HCT116 (cell line): ENCODE measurements around the gene ROR2. TPM values are rescaled to one million over a fixed set of nuclear protein-coding genes. Genes with fewer than 3 reads are reported as not detected.

ENCODE experiments used
- ATAC-seq: fragments of 200-7000 bp; cut with Tn5 transposase; 2 replicates; pipeline ENCODE4 v1.9.1; 2020; ENCODE audit warnings: mild to moderate bottlenecking, moderate library complexity
- BruUV-seq: library from RNA; stranded (reverse); fragments of 400-500 nt; replicated peaks from 2 replicates; lab custom pipeline; 2021; lab: Mats Ljungman, UMichigan
- CTCF ChIA-PET: fragments of 300-600 bp; sonication (Branson Sonifier 250); formaldehyde crosslinking; loops from one replicate; lab custom pipeline; 2021; ENCODE audit warnings: antibody characterized with exemption; lab: Charles Lee
- POLR2A ChIA-PET: fragments of 300-600, 350-600 bp; sonication (Branson Sonifier 250); formaldehyde crosslinking; loops from one replicate; lab custom pipeline; 2021; ENCODE audit warnings: antibody characterized with exemption; lab: Charles Lee
- RAD21 ChIA-PET, 2 experiments: fragments of 300-600 bp; sonication (Branson Sonifier 250); formaldehyde crosslinking; loops; one replicate each; lab custom pipeline; 2023; ENCODE audit warnings: low total read pairs in 2 of 2; ENCODE audit not compliant: uncharacterized antibody in 2 of 2, unreplicated experiment in 2 of 2, low non-redundant PET in 1 of 2; lab: Charles Lee
- DNase-seq: peaks from one replicate; pipeline ENCODE4 v3.0.0-alpha.2; 2010; ENCODE audit warnings: low read depth, low spot score
- H2AFZ ChIP-seq: fragments of 200-600 bp; shearing (Covaris generic), sonication (generic); 2 replicates; pipeline ENCODE4 v1.6.1; 2017; ENCODE audit warnings: low read depth, mixed run types, mixed read lengths, antibody characterized with exemption, low read length; ENCODE audit not compliant: poor library complexity, severe bottlenecking
- H3K27ac ChIP-seq: 2 replicates; pipeline ENCODE4 v1.5.1; 2012; ENCODE audit warnings: low read depth, low read length
- H3K27me3 ChIP-seq: fragments of 200-600 bp; sonication (generic); 2 replicates; pipeline ENCODE4 v1.6.1; 2016; ENCODE audit warnings: mixed run types, low read length, mixed read lengths; ENCODE audit not compliant: insufficient read depth
- H3K36me3 ChIP-seq, 2 experiments: fragments of 200-500 bp in 1 of 2; fragments of 200-600 bp in 1 of 2; sonication (Bioruptor generic) in 1 of 2; sonication (generic) in 1 of 2; 2 replicates each; pipeline versions ENCODE4 v1.5.1 to v1.6.1; 2014 to 2016; ENCODE audit warnings: low read length in 2 of 2, inconsistent platforms in 1 of 2, mixed read lengths in 1 of 2, mixed run types in 1 of 2; ENCODE audit not compliant: insufficient read depth in 2 of 2, control insufficient read depth in 1 of 2
- H3K4me1 ChIP-seq, 2 experiments: fragments of 200-600 bp in 1 of 2; sonication (generic) in 1 of 2; 2 replicates each; pipeline versions ENCODE4 v1.5.1 to v1.6.1; 2012 to 2017; ENCODE audit warnings: low read length in 2 of 2, inconsistent platforms in 1 of 2, mild to moderate bottlenecking in 1 of 2, mixed read lengths in 1 of 2, mixed run types in 1 of 2, moderate library complexity in 1 of 2; ENCODE audit not compliant: insufficient read depth in 2 of 2, control insufficient read depth in 1 of 2
- H3K4me2 ChIP-seq: fragments of 200-600 bp; sonication (generic); 2 replicates; pipeline ENCODE4 v1.6.1; 2017; ENCODE audit warnings: mixed run types, low read length, mixed read lengths
- H3K4me3 ChIP-seq, 2 experiments: fragments of 200-600 bp in 1 of 2; sonication (generic) in 1 of 2; replicated peaks in 1 of 2; 2 replicates each; pipeline ENCODE4 v1.5.1; 2011 to 2016; ENCODE audit warnings: low read length in 2 of 2, control low read depth in 1 of 2, low read depth in 1 of 2, mild to moderate bottlenecking in 1 of 2, mixed read lengths in 1 of 2, mixed run types in 1 of 2
- H3K79me2 ChIP-seq: fragments of 200-600 bp; sonication (generic); 2 replicates; pipeline ENCODE4 v1.6.1; 2017; ENCODE audit warnings: mild to moderate bottlenecking, mixed run types, low read length, moderate library complexity, mixed read lengths; ENCODE audit not compliant: insufficient read depth
- H3K9ac ChIP-seq: fragments of 200-600 bp; sonication (generic); 2 replicates; pipeline ENCODE4 v1.6.1; 2016; ENCODE audit warnings: low read length, mixed read lengths
- H3K9me2 ChIP-seq: fragments of 200-600 bp; sonication (generic), shearing (Covaris generic); 2 replicates; pipeline ENCODE4 v1.6.1; 2017; ENCODE audit warnings: mixed run types, mild to moderate bottlenecking, moderate library complexity; ENCODE audit not compliant: insufficient read depth
- H3K9me3 ChIP-seq, 2 experiments: fragments of 200-500 bp in 1 of 2; fragments of 200-600 bp in 1 of 2; sonication (Bioruptor generic) in 1 of 2; sonication (generic) in 1 of 2; 2 replicates each; pipeline ENCODE4 v1.6.1; 2014 to 2017; ENCODE audit warnings: low read length in 2 of 2, mixed read lengths in 2 of 2, inconsistent platforms in 1 of 2, low read depth in 1 of 2, mild to moderate bottlenecking in 1 of 2, mixed run types in 1 of 2, moderate library complexity in 1 of 2; ENCODE audit not compliant: control insufficient read depth in 1 of 2, insufficient read depth in 1 of 2
- H4K20me1 ChIP-seq: fragments of 200-600 bp; sonication (generic), shearing (Covaris generic); 2 replicates; pipeline ENCODE4 v1.6.1; 2017; ENCODE audit warnings: mixed run types, mild to moderate bottlenecking, moderate library complexity; ENCODE audit not compliant: insufficient read depth
- CBX3 ChIP-seq: IDR thresholded peaks from 2 replicates; pipeline ENCODE4 v1.6.1; 2012; ENCODE audit warnings: low read depth
- CEBPB ChIP-seq: IDR thresholded peaks from 2 replicates; pipeline ENCODE4 v1.6.1; 2012; ENCODE audit warnings: low read depth
- EGR1 ChIP-seq: IDR thresholded peaks from 2 replicates; pipeline ENCODE4 v1.6.1; 2012; ENCODE audit warnings: low read depth
- ELF1 ChIP-seq: IDR thresholded peaks from 2 replicates; pipeline ENCODE4 v1.6.1; 2012; ENCODE audit warnings: low read depth, borderline replicate concordance
- EZH2 ChIP-seq: fragments of 200-600 bp; sonication (generic); IDR thresholded peaks from 2 replicates; pipeline ENCODE4 v1.6.1; 2017; ENCODE audit warnings: antibody characterized with exemption, mixed run types
- FOSL1 ChIP-seq: IDR thresholded peaks from 2 replicates; pipeline ENCODE4 v1.6.1; 2012; ENCODE audit warnings: low read depth
- MAX ChIP-seq: IDR thresholded peaks from 2 replicates; pipeline ENCODE4 v1.6.1; 2012
- POLR2AphosphoS5 ChIP-seq: IDR thresholded peaks from 2 replicates; pipeline ENCODE4 v1.6.1; 2011; ENCODE audit warnings: mild to moderate bottlenecking, low read depth, low read length, moderate library complexity
- RAD21 ChIP-seq: IDR thresholded peaks from 2 replicates; pipeline ENCODE4 v1.6.1; 2012; ENCODE audit warnings: low read depth, mild to moderate bottlenecking
- REST ChIP-seq: IDR thresholded peaks from 2 replicates; pipeline ENCODE4 v1.6.1; 2012; ENCODE audit warnings: low read depth
- SIN3A ChIP-seq: IDR thresholded peaks from 2 replicates; pipeline ENCODE4 v1.6.1; 2012; ENCODE audit warnings: low read depth
- SRF ChIP-seq: IDR thresholded peaks from 2 replicates; pipeline ENCODE4 v1.6.1; 2012; ENCODE audit warnings: low read depth
- YY1 ChIP-seq: IDR thresholded peaks from 2 replicates; pipeline ENCODE4 v1.6.1; 2011; ENCODE audit warnings: low read length, low read depth, moderate library complexity, mild to moderate bottlenecking; ENCODE audit not compliant: insufficient replicate concordance; ENCODE audit errors: extremely low read depth
- intact Hi-C: fragments of 100-400 bp; cut with micrococcal nuclease; formaldehyde crosslinking; loops from 2 replicates; pipeline ENCODE4 v1.10.0; 2022
- total RNA-seq: library from RNA; stranded (reverse); gene quantifications from one replicate; pipeline ENCODE4 v1.2.1, GENCODE V29; 2021; ENCODE audit not compliant: unreplicated experiment
- TF ChIP-seq, protein P1 (sequence below): IDR thresholded peaks from 2 replicates; pipeline ENCODE4 v1.6.1; 2012
- TF ChIP-seq, protein P2 (sequence below): IDR thresholded peaks from 2 replicates; pipeline ENCODE4 v1.6.1; 2011; ENCODE audit warnings: mild to moderate bottlenecking, low read length, moderate library complexity; ENCODE audit not compliant: insufficient replicate concordance; ENCODE audit errors: extremely low read depth

ROR2 gene
- total RNA-seq, 1 experiment from 2014 or later: 15.7 TPM

GRCh38 chr9:91820949-91821880, 128.8 kb downstream of the ROR2 start:
- intact Hi-C loops: no loop called here
- CTCF ChIA-PET: no interaction called here
- DNase-seq (no peak), ATAC-seq (no peak)
- H3K79me2 ChIP-seq: no peaks in the 10 kb centered on the region
- no peaks in the 10 kb centered on the region for H3K9me2 ChIP-seq
- H3K4me2 ChIP-seq: no peak overlapping the region
- H3K36me3 ChIP-seq: no peaks in the 10 kb centered on the region
- H3K9ac ChIP-seq: no peak overlapping the region
- H3K4me3 ChIP-seq: no peak overlapping the region
- H3K4me1 ChIP-seq: peaks cover 0 to 9% of the 10 kb centered on the region in 2 experiments; a peak in 2 of 4 replicates
- no peaks in the 10 kb centered on the region for H4K20me1 ChIP-seq
- no peak overlapping the region for H3K27ac ChIP-seq
- H3K9me3 ChIP-seq: no peaks in the 10 kb centered on the region
- TF ChIP-seq EZH2 (no peak), RAD21 (no peak), CEBPB (no peak), EGR1 (no peak), POLR2AphosphoS5 (no peak), CBX3 (no peak), SRF (no peak), ELF1 (no peak), REST (no peak), FOSL1 (no peak), YY1 (no peak), SIN3A (no peak), MAX (no peak)
- TF ChIP-seq, protein P1, sequence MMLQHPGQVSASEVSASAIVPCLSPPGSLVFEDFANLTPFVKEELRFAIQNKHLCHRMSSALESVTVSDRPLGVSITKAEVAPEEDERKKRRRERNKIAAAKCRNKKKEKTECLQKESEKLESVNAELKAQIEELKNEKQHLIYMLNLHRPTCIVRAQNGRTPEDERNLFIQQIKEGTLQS: no peak
- TF ChIP-seq, protein P2, sequence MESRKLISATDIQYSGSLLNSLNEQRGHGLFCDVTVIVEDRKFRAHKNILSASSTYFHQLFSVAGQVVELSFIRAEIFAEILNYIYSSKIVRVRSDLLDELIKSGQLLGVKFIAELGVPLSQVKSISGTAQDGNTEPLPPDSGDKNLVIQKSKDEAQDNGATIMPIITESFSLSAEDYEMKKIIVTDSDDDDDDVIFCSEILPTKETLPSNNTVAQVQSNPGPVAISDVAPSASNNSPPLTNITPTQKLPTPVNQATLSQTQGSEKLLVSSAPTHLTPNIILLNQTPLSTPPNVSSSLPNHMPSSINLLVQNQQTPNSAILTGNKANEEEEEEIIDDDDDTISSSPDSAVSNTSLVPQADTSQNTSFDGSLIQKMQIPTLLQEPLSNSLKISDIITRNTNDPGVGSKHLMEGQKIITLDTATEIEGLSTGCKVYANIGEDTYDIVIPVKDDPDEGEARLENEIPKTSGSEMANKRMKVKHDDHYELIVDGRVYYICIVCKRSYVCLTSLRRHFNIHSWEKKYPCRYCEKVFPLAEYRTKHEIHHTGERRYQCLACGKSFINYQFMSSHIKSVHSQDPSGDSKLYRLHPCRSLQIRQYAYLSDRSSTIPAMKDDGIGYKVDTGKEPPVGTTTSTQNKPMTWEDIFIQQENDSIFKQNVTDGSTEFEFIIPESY: no peak
- TF ChIP-seq, all 23 proteins: peak for 0
- no peaks in the 10 kb centered on the region for H3K27me3 ChIP-seq
- POLR2A ChIA-PET: no interaction called here
- no peak overlapping the region for H2AFZ ChIP-seq
- BruUV-seq: no TSS peak
- RAD21 ChIA-PET: no interaction called here
